GM18505 (cell line): ENCODE data around the gene ATP8B4.

Experiments
- ATAC-seq: cut with Tn5 transposase; IDR thresholded peaks from one replicate; pipeline ENCODE4 v1.9.1; 2021; ENCODE audit not compliant: unreplicated experiment
- POLR2A ChIP-seq: IDR thresholded peaks from 4 replicates; pipeline ENCODE4 v1.6.1; 2011; ENCODE audit warnings: borderline replicate concordance; ENCODE audit not compliant: insufficient read depth, insufficient read length; ENCODE audit errors: extremely low read depth

ATP8B4 gene

GRCh38 chr15:49860101-49860500 lies 258.9 kb downstream of the ATP8B4 start:
- no peak for TF ChIP-seq POLR2A
- ATAC-seq: no peak

- no peak for TF ChIP-seq POLR2A
- no peak for ATAC-seq
Measured at GRCh38 chr15:49857496-49858475, 261.2 kb downstream of the ATP8B4 start.

DNA sequence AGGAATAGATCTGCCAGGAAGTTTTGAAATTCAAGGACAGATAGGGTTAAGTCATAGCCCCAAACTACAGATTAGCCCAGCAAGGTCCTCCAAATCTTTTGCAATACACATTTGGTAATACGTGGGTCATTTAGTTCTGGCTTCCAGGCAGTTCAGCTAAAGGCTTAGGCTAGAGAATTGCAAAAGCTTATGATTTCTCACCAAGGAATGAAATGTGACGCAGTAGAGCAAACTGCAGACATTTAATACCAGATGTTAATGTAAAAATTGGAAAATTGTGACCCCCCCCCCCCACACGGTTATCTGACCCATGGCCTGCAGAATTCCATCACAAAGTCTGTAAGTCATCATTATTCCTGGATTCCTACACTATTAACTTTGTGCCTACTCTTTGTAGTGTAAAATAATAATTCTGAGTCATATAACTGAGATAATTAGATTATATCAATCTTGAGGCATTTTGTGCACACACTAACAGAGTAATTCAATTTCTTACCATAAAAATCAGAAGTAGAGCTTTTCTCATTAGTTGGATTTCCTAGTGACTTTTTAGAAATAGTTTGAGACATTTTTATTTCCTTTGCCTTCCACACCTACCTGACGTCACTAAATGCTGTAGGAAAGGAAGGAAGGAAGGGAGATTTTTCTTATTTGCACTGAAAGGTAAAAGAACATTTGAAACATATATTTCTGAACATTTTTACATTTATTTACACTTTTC lies 263.0 kb downstream of the ATP8B4 start:
- no peak for TF ChIP-seq POLR2A
- ATAC-seq: no peak

GRCh38 chr15:49852756-49853155 lies 266.3 kb downstream of the ATP8B4 start:
- no peak for ATAC-seq
- TF ChIP-seq POLR2A: no peak

- no peak for TF ChIP-seq POLR2A
- no peak for ATAC-seq
Measured at GRCh38 chr15:49848807-49849206, 270.2 kb downstream of the ATP8B4 start.

DNA sequence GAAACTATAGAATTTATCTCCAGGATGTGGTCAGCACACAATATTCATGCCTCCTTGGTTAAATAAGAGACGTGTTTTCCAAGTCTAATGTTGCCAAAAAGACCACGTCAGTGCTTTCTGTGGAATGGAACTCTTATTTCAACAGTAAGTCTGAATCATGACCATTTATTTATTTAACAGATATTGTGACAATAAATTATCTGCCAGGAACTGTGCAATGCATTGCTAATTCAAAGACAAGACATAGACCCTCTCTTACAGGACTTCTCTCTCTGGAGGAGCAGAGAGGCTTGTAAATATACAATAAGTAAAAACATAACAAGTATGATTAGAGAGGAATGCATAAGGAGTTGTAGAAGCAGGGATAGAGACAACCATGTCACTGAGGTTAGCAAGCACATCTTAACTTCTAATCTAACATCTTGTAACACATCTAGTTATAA lies 270.7 kb downstream of the ATP8B4 start:
- TF ChIP-seq POLR2A: no peak
- no peak for ATAC-seq

DNA sequence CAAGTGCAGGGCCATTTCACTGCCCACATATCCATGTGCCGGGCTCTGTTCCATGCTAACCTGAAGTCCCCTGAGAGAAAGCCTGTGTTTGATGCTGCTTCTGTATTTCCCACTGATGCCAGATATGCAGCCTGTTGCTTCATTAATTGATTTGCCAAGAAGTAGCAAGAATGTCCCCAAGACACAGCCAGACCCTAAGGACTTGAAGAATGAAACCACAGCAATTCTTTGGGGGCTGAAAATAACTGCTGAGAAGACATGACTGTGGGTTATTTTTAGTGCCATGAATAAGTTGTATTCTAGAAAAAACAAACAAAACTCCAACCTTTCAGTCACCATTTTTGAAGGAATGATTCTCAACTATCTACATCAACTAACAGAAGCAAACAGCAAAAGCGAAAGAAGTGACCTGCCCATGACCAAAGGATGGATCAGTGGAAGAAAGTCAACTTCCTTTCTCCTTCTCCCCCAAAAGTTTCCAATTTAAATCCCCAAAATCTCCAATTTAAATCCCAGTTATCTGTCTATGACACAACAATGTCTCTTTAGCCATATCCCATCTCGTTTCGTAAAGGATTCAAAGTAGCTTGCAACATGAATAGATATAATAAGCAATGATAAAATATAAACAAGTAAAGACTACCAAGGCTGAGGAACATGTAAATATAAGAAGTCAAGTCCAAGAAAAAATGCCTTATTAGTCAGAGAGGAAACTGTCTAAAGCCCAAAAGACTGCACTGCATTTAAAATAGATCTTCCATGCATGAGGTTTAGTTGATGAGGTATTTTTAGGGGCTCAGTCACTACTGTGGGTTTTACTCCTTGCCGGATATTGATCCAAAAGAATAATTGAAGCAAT lies 271.4 kb downstream of the ATP8B4 start:
- TF ChIP-seq POLR2A: no peak
- ATAC-seq: no peak

GRCh38 chr15:49844390-49844789 lies 274.6 kb downstream of the ATP8B4 start:
- TF ChIP-seq POLR2A: no peak
- ATAC-seq: no peak

DNA sequence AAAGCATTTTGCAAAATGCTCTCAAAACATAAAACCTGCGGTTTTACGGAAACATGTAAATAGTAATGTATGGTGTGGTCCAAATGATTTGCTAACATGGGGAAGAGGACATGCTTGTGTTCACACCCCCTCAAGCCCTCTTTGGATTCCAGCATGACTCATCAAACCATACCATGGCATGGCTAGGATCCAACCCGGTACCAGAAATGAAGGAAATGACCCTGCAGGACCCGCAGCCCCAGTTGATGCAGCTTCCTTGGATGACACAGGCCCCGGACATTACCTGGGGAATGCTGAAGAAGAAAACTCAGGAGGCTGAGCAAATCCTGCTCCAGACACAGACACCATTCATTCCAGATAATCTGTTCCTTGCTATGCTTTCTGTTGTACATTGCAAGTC lies 275.3 kb downstream of the ATP8B4 start:
- ATAC-seq: no peak
- no peak for TF ChIP-seq POLR2A

DNA sequence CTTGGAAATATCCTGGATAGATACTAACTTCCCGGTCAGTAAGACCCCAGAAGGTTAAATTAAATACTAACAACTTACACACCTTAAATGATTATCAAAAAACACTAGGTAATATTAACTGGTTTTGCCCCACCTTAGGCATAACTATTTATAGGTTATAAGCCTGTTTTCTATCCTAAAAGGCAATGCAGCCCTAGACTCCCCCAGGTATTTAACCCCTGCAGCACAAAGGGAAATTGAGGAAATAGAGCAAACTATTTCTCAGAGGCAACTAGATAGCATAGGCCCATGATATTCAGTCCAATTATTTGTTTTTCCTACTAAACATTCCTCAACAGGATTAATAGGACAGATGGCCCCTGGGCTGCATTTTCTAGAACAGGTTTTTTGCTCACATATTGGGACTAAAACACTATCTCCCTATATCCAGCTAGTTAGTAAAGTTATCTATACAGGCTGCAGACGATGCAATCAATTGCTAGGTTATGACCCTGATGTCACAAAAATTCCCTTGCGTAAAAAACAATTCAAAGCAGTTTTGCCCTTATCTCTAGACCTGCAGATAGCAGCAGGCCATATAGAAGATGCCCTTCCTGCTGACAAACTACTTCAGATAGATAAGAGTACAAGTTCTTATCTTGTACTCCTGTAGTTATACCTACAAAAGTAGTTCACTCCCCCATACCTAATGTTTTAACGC lies 276.9 kb downstream of the ATP8B4 start:
- ATAC-seq: no peak
- TF ChIP-seq POLR2A: no peak

GRCh38 chr15:49832511-49832910 lies 286.5 kb downstream of the ATP8B4 start:
- no peak for ATAC-seq
- no peak for TF ChIP-seq POLR2A

DNA sequence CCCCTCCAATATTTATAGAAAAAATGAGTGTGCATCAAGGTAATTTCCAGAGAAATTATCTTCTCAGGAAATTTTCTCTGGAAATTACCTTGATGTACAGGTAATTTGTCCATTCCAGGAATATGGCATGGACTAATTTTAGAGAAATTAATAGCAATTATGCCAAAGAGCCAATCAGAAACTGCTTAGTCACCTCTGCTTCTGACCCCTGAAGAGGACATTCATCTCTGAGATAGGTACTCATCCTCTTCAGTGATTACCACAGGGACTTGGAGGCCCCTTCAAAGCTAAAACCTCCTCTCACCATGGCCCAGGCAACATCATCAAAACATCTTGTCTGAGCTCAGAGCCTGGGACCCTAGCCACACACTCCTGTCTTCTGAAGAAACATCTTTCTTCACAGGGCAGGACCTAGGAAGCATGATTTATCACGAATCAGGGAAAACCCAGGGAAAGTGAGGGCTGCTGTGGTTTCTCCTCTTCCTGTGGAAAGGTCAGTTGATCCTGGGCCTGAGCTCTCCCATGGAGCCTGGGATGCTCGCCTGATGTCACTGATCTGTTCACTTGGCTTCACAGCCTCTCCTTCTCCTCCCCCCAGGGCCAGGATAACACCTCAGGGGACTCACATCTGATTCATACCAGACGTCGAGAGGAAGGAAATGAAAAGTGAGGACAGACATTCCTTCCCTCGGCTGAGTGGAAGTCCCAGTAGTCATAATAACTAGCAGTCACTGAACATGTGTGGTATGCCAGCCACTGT lies 287.6 kb downstream of the ATP8B4 start:
- no peak for ATAC-seq
- TF ChIP-seq POLR2A: no peak
